Astrocyte (in vitro differentiated cells and primary cell): ENCODE data around the gene ST6GALNAC1. TPM values are rescaled to one million over a fixed set of nuclear protein-coding genes. Genes with fewer than 3 reads are reported as not detected.

ENCODE experiments used
- DNase-seq: peaks from one replicate; pipeline ENCODE4 v3.0.0-alpha.2; 2010; ENCODE audit warnings: low read depth
- FAIRE-seq: peaks from 2 replicates; lab custom pipeline; 2011; peaks lifted over from hg19 to GRCh38; lab: Jason Lieb, UNC
- H2AFZ ChIP-seq: 2 replicates; pipeline ENCODE4 v1.6.0; 2012; ENCODE audit warnings: low read depth, low read length, inconsistent platforms
- H3K27ac ChIP-seq: 2 replicates; pipeline ENCODE4 v1.5.1; 2011; ENCODE audit warnings: low read depth, low read length, inconsistent platforms
- H3K27me3 ChIP-seq: 2 replicates; pipeline ENCODE4 v1.6.0; 2011; ENCODE audit warnings: low read length, inconsistent platforms; ENCODE audit not compliant: insufficient read depth
- H3K36me3 ChIP-seq: 2 replicates; pipeline ENCODE4 v1.5.1; 2011; ENCODE audit warnings: low read length, inconsistent platforms; ENCODE audit not compliant: insufficient read depth
- H3K4me1 ChIP-seq: 2 replicates; pipeline ENCODE4 v1.5.1; 2011; ENCODE audit warnings: low read length, inconsistent platforms; ENCODE audit not compliant: insufficient read depth
- H3K4me2 ChIP-seq: 2 replicates; pipeline ENCODE4 v1.6.0; 2012; ENCODE audit warnings: low read length, inconsistent platforms
- H3K4me3 ChIP-seq: 2 replicates; pipeline ENCODE4 v1.5.1; 2011; ENCODE audit warnings: low read depth, mild to moderate bottlenecking, low read length, inconsistent platforms; ENCODE audit not compliant: insufficient read depth
- H3K79me2 ChIP-seq: 2 replicates; pipeline ENCODE4 v1.6.0; 2012; ENCODE audit warnings: mild to moderate bottlenecking, low read length, inconsistent platforms; ENCODE audit not compliant: insufficient read depth
- H3K9ac ChIP-seq: 2 replicates; pipeline ENCODE4 v1.6.0; 2012; ENCODE audit warnings: mild to moderate bottlenecking, low read length, inconsistent platforms
- H3K9me3 ChIP-seq: 2 replicates; pipeline ENCODE4 v1.5.1; 2012; ENCODE audit warnings: low read depth, mild to moderate bottlenecking, low read length, inconsistent platforms; ENCODE audit not compliant: insufficient read depth
- H4K20me1 ChIP-seq: 2 replicates; pipeline ENCODE4 v1.6.0; 2012; ENCODE audit warnings: low read length, inconsistent platforms; ENCODE audit not compliant: insufficient read depth
- H3K27ac Mint-ChIP-seq: one replicate; pipeline ENCODE4 v1.8.0; 2021; ENCODE audit warnings: mild to moderate bottlenecking, mixed read lengths; ENCODE audit not compliant: unreplicated experiment
- H3K27me3 Mint-ChIP-seq: one replicate; pipeline ENCODE4 v1.8.0; 2021; ENCODE audit warnings: low read depth, mixed read lengths; ENCODE audit not compliant: unreplicated experiment
- H3K36me3 Mint-ChIP-seq: one replicate; pipeline ENCODE4 v1.8.0; 2021; ENCODE audit warnings: low read depth, mixed read lengths; ENCODE audit not compliant: unreplicated experiment
- H3K4me1 Mint-ChIP-seq: one replicate; pipeline ENCODE4 v1.8.0; 2021; ENCODE audit warnings: low read depth, mixed read lengths; ENCODE audit not compliant: unreplicated experiment
- H3K4me3 Mint-ChIP-seq: one replicate; pipeline ENCODE4 v1.8.0; 2021; ENCODE audit warnings: mild to moderate bottlenecking, moderate library complexity, mixed read lengths; ENCODE audit not compliant: unreplicated experiment
- H3K9me3 Mint-ChIP-seq: one replicate; pipeline ENCODE4 v1.8.0; 2021; ENCODE audit warnings: mild to moderate bottlenecking, mixed read lengths; ENCODE audit not compliant: unreplicated experiment
- EZH2 ChIP-seq: IDR thresholded peaks from 2 replicates; pipeline ENCODE4 v1.6.1; 2012; ENCODE audit warnings: mild to moderate bottlenecking, low read length, inconsistent platforms; ENCODE audit not compliant: insufficient read depth
- total RNA-seq: library from RNA; stranded (reverse); gene quantifications from 2 replicates; pipeline ENCODE4 v1.2.1, GENCODE V29; 2021
- TF ChIP-seq, protein P1 (sequence below): IDR thresholded peaks from 2 replicates; pipeline ENCODE4 v1.5.1; 2011; ENCODE audit warnings: low read depth, mild to moderate bottlenecking, inconsistent platforms, low read length, moderate library complexity; ENCODE audit not compliant: insufficient read depth

Gene ST6GALNAC1
- total RNA-seq, 1 donor from 2014 or later = not detected

DNA sequence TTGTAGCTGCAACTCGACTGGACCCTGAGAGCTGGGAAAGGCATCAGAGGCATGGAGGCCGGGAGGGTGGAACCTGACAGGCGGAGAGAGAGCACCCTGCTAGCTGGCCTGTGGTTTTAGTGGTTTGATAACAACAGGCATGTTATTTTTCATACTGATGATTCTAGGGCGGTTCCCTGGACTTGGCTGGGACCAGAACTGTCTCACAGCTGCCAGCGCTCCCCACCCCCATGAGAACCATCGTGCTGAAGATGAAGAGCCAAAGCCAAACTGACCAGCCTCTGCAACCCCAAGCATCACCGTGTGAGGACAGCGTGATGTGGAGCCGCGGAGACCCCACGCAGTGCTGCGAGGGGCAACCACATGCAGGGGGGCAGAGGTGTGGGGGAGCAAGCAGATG lies 38.7 kb upstream of the ST6GALNAC1 start:
- peak overlapping the region; percentile 38 for H3K27ac Mint-ChIP-seq

DNA sequence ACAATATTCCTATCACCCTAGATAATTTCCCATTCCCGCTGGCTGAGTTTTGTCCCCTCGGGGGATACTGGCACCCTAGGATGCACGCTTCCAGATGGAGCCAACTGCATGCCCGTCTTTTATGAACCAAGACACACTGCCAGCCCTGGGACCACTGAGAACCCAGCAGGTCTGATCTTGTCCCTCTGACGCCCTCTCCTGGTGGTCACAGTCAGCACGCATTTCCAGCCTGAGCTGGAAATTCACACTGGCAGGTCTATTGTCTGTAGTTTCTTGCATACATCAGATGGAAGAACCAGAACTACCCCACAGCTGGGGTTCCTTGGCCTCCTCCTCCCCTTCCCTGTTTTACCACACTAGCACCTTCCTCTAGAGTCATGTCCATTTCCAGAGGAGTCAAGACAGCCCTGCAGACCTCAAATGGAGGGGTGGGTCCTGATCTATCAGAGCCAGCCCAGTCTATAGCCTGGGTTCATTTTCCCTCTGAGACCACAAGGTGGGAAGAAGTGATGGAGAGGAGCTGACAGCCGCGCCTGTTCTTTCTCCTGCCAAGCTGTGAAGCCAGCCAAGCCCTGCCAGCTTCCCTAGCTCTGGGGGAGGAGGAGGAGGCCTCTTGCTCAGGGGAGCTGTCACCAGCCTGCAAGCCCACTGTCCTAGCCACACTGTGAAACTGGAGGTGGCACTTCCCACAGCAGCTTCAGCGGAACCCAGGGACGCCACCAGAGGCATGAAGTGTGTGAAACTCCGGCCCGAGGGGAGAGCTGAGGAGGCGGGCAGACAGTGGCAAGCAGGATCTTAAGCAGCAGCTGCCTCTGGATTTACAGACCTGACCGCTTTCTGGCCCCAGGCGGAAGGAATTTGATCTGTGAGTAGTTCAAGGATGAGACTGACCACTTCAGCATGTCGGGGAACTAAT lies 37.9 kb upstream of the ST6GALNAC1 start:
- no peaks in the 10 kb centered on the region for H3K9me3 Mint-ChIP-seq
- no peaks in the 10 kb centered on the region for H3K27me3 Mint-ChIP-seq
- peaks cover 9% of the 10 kb centered on the region for H3K36me3 Mint-ChIP-seq
- no peak overlapping the region for H3K27ac ChIP-seq
- H4K20me1 ChIP-seq = peaks cover 56% of the 10 kb centered on the region
- peaks cover 19% of the 10 kb centered on the region for H3K4me1 ChIP-seq
- no peak overlapping the region for H3K4me3 ChIP-seq
- FAIRE-seq (no peak), DNase-seq (peak; percentile 37)
- H3K9me3 ChIP-seq = no peaks in the 10 kb centered on the region
- H2AFZ ChIP-seq = no peak overlapping the region
- H3K27me3 ChIP-seq = no peaks in the 10 kb centered on the region
- H3K79me2 ChIP-seq = peaks cover 10% of the 10 kb centered on the region
- H3K36me3 ChIP-seq = peaks cover 5% of the 10 kb centered on the region
- no peak for TF ChIP-seq EZH2
- TF ChIP-seq, protein P1, sequence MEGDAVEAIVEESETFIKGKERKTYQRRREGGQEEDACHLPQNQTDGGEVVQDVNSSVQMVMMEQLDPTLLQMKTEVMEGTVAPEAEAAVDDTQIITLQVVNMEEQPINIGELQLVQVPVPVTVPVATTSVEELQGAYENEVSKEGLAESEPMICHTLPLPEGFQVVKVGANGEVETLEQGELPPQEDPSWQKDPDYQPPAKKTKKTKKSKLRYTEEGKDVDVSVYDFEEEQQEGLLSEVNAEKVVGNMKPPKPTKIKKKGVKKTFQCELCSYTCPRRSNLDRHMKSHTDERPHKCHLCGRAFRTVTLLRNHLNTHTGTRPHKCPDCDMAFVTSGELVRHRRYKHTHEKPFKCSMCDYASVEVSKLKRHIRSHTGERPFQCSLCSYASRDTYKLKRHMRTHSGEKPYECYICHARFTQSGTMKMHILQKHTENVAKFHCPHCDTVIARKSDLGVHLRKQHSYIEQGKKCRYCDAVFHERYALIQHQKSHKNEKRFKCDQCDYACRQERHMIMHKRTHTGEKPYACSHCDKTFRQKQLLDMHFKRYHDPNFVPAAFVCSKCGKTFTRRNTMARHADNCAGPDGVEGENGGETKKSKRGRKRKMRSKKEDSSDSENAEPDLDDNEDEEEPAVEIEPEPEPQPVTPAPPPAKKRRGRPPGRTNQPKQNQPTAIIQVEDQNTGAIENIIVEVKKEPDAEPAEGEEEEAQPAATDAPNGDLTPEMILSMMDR = peak; percentile 84
- peak overlapping the region; percentile 25 for H3K4me2 ChIP-seq
- no peak overlapping the region for H3K9ac ChIP-seq
- peak overlapping the region; percentile 38 for H3K27ac Mint-ChIP-seq
- peak overlapping the region; percentile 50 for H3K4me3 Mint-ChIP-seq
- peaks cover 16% of the 10 kb centered on the region for H3K4me1 Mint-ChIP-seq

More for the DNA sequence above, 38.7 kb upstream of the ST6GALNAC1 start:
- no peak for FAIRE-seq
- Histone ChIP-seq H3K9me3 (no peaks in the 10 kb centered on the region), H3K4me3 (no peak overlapping the region), H3K36me3 (peaks cover 5% of the 10 kb centered on the region), H2AFZ (no peak overlapping the region), H3K27me3 (no peaks in the 10 kb centered on the region), H4K20me1 (peaks cover 64% of the 10 kb centered on the region), H3K79me2 (peaks cover 17% of the 10 kb centered on the region), H3K4me2 (peak overlapping the region; percentile 25), H3K27ac (no peak overlapping the region), H3K4me1 (peaks cover 19% of the 10 kb centered on the region), H3K9ac (no peak overlapping the region)
- H3K27me3 Mint-ChIP-seq = no peaks in the 10 kb centered on the region
- peak; percentile 88 for DNase-seq
- peak overlapping the region; percentile 50 for H3K4me3 Mint-ChIP-seq
- peaks cover 9% of the 10 kb centered on the region for H3K36me3 Mint-ChIP-seq
- TF ChIP-seq EZH2 = no peak
- TF ChIP-seq, protein P1 = no peak
- H3K4me1 Mint-ChIP-seq = peaks cover 20% of the 10 kb centered on the region
- no peaks in the 10 kb centered on the region for H3K9me3 Mint-ChIP-seq
